Adrenal gland (tissue), 12 donors: ENCODE data around the gene KIAA1328. TPM values are rescaled to one million over a fixed set of nuclear protein-coding genes. Genes with fewer than 3 reads are reported as not detected.

Experiments
- DNase-seq, 7 donors: peaks; one replicate each; pipeline ENCODE4 v3.0.0-alpha.2; 2019 to 2020
- H3K27ac ChIP-seq, 5 donors: fragments of 200-600 bp; sonication (generic) in 4 of 5; 1 replicate in 3 of 5; 2 replicates in 2 of 5; pipeline versions ENCODE4 v1.5.1 to v1.8.0; 2016 to 2020; ENCODE audit warnings: mild to moderate bottlenecking in 1 of 5
- H3K27me3 ChIP-seq: fragments of 200-600 bp; 2 replicates; pipeline ENCODE4 v1.8.0; 2021
- H3K36me3 ChIP-seq, 2 donors: fragments of 200-600 bp; replicated peaks in 1 of 2; 1 replicate in 1 of 2; 2 replicates in 1 of 2; pipeline versions ENCODE4 v1.5.1 to v1.8.0; 2018 to 2022
- H3K4me1 ChIP-seq, 2 donors: fragments of 200-600 bp; replicated peaks in 1 of 2; 1 replicate in 1 of 2; 2 replicates in 1 of 2; pipeline versions ENCODE4 v1.5.1 to v1.8.0; 2018 to 2021
- H3K4me3 ChIP-seq, 4 donors: fragments of 200-600 bp; sonication (generic) in 3 of 4; one replicate each; pipeline ENCODE4 v1.5.1; 2016 to 2018
- H3K9me3 ChIP-seq, 3 donors: fragments of 200-600 bp; sonication (generic) in 1 of 3; replicated peaks in 1 of 3; 1 replicate in 2 of 3; 2 replicates in 1 of 3; pipeline versions ENCODE4 v1.5.1 to v1.8.0; 2016 to 2021
- POLR2A ChIP-seq, 2 donors: fragments of 450-650 bp; IDR thresholded peaks; one replicate each; pipeline ENCODE4 v1.6.1; 2017; ENCODE audit warnings: antibody characterized with exemption in 2 of 2, mild to moderate bottlenecking in 2 of 2, moderate library complexity in 1 of 2
- WGBS, 4 donors: extraction: QIAGEN DNeasy Blood & Tissue Kit in 2 of 4; methylation state at CpG; one replicate each; pipeline versions ENCODE4 v1.1.5 to v1.1.7; 2013 to 2017; 5-methylcytosine and 5-hydroxymethylcytosine counted together
- intact Hi-C, 2 donors: fragments of 100-400 bp; cut with DNase I; formaldehyde crosslinking; loops; one replicate each; pipeline versions ENCODE4 v1.14.1 to v1.15.0; 2022 to 2023
- polyA plus RNA-seq, 3 donors: library from polyadenylated mRNA; stranded (reverse); fragments of 200-250 nt in 2 of 3; fragments of 350-450 nt in 1 of 3; fragmentation: Illumina TruSeq in 1 of 3; extraction: RNeasy Lipid Tissue Mini Kit (QIAGEN cat#74804) in 1 of 3; gene quantifications; one replicate each; pipeline ENCODE4 v1.2.3, GENCODE V29; 2013 to 2014
- total RNA-seq, 9 donors: library from RNA; depleted of rRNA in 4 of 9; stranded (reverse); fragments of >200 nt in 4 of 9; fragments of 120-200 nt in 1 of 9; fragmentation: NEBNext Ultra II Directional in 1 of 9; extraction: Animal tissue kit (Norgen Biotek cat#: 25700) in 1 of 9; gene quantifications; one replicate each; pipeline versions ENCODE4 v1.1.0 to v1.2.4, GENCODE V29; 2013 to 2023
- TF ChIP-seq, protein P1 (sequence below), 6 experiments: fragments of 450-650 bp in 4 of 6; fragments of 200-600 bp in 2 of 6; sonication (generic) in 1 of 6; IDR thresholded peaks; 1 replicate in 5 of 6; 2 replicates in 1 of 6; pipeline versions ENCODE4 v1.5.1 to v1.8.0; 2016 to 2021; ENCODE audit warnings: antibody characterized with exemption in 6 of 6, mild to moderate bottlenecking in 2 of 6, moderate library complexity in 1 of 6
- donor health status: healthy with polysubstance abuse.
- donor health status: Bipolar disorder and iron deficiency.
- donor health status: DM: yes; HTN: yes; CAD: no.
- donor health status: DM: no; HTN: no; CAD: no.
- donor health status: DM: no; HTN: no; CAD: no.
- donor health status: DM: yes; HTN: yes; CAD: no.

Gene KIAA1328
- total and polyA plus RNA-seq, 12 donors = 2.5 to 20.5 (median 7.2) TPM

DNA sequence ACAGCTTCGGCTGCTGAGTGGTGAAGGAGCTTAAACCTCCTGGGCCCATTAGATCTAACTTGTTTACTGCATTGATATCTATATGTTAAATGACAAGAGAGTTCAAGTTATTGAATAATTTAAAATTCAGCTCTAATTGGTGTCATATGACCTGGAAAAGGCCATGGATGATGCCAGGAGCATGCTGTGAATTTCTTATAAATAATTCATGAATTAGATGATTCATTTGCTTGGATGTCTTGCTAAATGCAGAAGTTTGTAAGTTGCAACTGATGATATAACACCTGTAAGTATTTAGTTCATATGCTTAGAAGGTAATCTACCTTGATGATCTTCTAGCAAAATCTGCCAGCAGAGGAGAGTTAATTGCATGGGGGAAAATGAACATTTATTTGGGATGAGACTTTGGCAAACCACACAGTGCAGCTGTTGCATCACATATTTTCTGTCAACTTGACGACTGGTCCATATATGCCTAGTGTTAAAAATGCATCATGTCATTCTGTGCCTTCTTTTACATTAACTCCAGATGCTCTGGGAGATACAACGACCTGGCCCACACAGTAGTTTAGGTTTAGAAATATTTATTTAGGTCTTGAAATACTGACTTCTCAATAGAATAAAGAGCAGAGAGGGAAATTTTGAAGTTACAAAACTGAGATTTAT is 226.3 kb downstream of the KIAA1328 start:
- TF ChIP-seq, protein P1, sequence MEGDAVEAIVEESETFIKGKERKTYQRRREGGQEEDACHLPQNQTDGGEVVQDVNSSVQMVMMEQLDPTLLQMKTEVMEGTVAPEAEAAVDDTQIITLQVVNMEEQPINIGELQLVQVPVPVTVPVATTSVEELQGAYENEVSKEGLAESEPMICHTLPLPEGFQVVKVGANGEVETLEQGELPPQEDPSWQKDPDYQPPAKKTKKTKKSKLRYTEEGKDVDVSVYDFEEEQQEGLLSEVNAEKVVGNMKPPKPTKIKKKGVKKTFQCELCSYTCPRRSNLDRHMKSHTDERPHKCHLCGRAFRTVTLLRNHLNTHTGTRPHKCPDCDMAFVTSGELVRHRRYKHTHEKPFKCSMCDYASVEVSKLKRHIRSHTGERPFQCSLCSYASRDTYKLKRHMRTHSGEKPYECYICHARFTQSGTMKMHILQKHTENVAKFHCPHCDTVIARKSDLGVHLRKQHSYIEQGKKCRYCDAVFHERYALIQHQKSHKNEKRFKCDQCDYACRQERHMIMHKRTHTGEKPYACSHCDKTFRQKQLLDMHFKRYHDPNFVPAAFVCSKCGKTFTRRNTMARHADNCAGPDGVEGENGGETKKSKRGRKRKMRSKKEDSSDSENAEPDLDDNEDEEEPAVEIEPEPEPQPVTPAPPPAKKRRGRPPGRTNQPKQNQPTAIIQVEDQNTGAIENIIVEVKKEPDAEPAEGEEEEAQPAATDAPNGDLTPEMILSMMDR (IDR thresholded peaks at IDR 0.05) = no peak
- TF ChIP-seq POLR2A (IDR thresholded peaks at IDR 0.05) = no peak
- no peak overlapping the region for H3K27ac ChIP-seq
- no peak overlapping the region for H3K4me3 ChIP-seq
- H3K4me1 ChIP-seq = no peaks in the 10 kb centered on the region
- H3K9me3 ChIP-seq = no peaks in the 10 kb centered on the region
- intact Hi-C loops = no loop called here
- H3K27me3 ChIP-seq = no peaks in the 10 kb centered on the region
- DNase-seq = no peak
- H3K36me3 ChIP-seq = no peaks in the 10 kb centered on the region
- 82 to 89% (median 84%) methylated on average over 3 of the region's 3 CpGs for WGBS, 4 donors

DNA sequence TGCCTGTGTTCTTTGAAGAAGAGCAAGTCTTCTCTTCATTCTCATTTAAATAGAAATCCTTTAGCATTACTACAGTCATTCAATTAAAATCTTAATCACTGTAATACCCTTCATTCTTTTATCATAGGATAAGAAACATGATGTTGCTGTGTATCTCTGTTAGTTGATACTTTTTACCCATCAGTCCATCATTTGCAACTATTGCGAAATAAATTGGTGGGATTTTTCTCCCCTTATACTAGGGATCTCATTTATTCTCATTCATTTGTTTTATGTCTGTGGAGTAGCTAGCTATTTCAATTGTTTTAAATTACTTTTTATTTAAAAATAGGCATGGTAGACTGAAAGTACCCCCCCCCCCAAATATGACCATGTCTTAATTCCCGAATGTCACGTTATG is 235.3 kb downstream of the KIAA1328 start:
- H3K36me3 ChIP-seq = no peaks in the 10 kb centered on the region
- DNase-seq = no peak
- no peak for TF ChIP-seq POLR2A (IDR thresholded peaks at IDR 0.05)
- TF ChIP-seq, protein P1 (IDR thresholded peaks at IDR 0.05) = no peak
- WGBS, 4 donors = 94 to 99% (median 96%) methylated on average over 3 of the region's 3 CpGs
- no peak overlapping the region for H3K4me3 ChIP-seq
- no peaks in the 10 kb centered on the region for H3K27me3 ChIP-seq
- intact Hi-C loops = no loop called here
- H3K9me3 ChIP-seq = no peaks in the 10 kb centered on the region
- H3K27ac ChIP-seq = no peak overlapping the region
- no peaks in the 10 kb centered on the region for H3K4me1 ChIP-seq

DNA sequence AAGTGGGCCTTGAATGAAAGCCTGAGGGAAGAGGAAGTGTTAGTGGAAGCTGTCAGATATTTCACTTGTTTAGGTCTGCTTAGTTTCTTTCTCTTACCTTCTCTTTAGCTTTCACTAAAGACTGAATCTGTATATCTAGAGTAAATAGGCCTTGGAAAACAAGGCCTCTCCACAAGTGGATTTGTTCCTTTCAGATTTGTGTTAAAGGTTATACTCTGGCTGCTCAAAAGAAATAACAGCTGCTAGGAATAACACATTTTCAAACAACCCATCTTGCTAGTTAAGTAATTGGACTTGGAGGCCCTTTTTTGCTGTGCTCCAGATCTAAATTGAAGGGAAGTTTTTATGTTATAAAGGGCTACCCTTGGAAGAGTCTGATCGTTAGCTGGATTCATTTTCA is 236.3 kb downstream of the KIAA1328 start:
- 93 to 97% (median 95%) methylated on average over 1 of the region's 1 CpG for WGBS, 4 donors
- intact Hi-C loops = no loop called here
- no peak for DNase-seq
- Histone ChIP-seq H3K4me1 (no peaks in the 10 kb centered on the region), H3K27me3 (no peaks in the 10 kb centered on the region), H3K9me3 (no peaks in the 10 kb centered on the region), H3K4me3 (no peak overlapping the region), H3K36me3 (no peaks in the 10 kb centered on the region), H3K27ac (no peak overlapping the region)
- TF ChIP-seq, protein P1 (IDR thresholded peaks at IDR 0.05) = no peak
- no peak for TF ChIP-seq POLR2A (IDR thresholded peaks at IDR 0.05)

DNA sequence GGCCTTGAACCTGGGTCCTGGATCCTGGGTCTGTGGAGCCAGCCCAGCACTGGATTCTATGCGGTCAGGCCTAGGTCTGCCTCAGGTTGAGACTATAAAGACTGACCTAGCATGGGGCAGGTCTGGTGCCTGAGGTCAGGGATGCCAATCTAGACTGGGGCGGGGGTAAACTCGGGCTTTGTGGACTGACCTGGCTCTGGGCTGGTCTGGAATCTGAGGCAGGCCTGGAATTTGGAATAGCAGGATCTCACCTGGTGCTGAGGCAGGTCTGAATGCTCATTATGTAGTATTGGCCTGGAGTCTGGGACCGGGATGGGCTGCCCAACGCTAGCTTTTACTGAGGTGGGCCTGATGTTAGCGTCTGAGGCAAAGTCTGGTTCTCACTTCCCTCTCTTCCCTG is 256.0 kb downstream of the KIAA1328 start:
- WGBS, 4 donors = 73 to 92% (median 81%) methylated on average over 4 to 6 of the region's 6 CpGs
- H3K9me3 ChIP-seq = no peaks in the 10 kb centered on the region
- no peak overlapping the region for H3K27ac ChIP-seq
- no peaks in the 10 kb centered on the region for H3K4me1 ChIP-seq
- H3K27me3 ChIP-seq = no peaks in the 10 kb centered on the region
- no peaks in the 10 kb centered on the region for H3K36me3 ChIP-seq
- TF ChIP-seq, protein P1 (IDR thresholded peaks at IDR 0.05) = no peak
- no peak for TF ChIP-seq POLR2A (IDR thresholded peaks at IDR 0.05)
- no peak for DNase-seq
- H3K4me3 ChIP-seq = no peak overlapping the region
- intact Hi-C loops = no loop called here
